Kidney (tissue), 14 donors: ENCODE measurements around the gene PACSIN2. TPM values are rescaled to one million over a fixed set of nuclear protein-coding genes. Genes with fewer than 3 reads are reported as not detected.

ENCODE experiments used
- DNase-seq, 5 donors: peaks; one replicate each; pipeline ENCODE4 v3.0.0-alpha.2; 2013 to 2020
- FAIRE-seq: peaks from 2 replicates; lab custom pipeline; 2012; peaks lifted over from hg19 to GRCh38; lab: Jason Lieb, UNC
- H3K27ac ChIP-seq, 2 donors: one replicate each; pipeline ENCODE4 v1.7.0; 2013; ENCODE audit warnings: low read depth in 2 of 2, low read length in 2 of 2, inconsistent platforms in 1 of 2
- H3K27me3 ChIP-seq: one replicate; pipeline ENCODE4 v1.7.1; 2013; ENCODE audit warnings: low read length, inconsistent platforms; ENCODE audit not compliant: control insufficient read depth, insufficient read depth
- H3K36me3 ChIP-seq, 3 donors: one replicate each; pipeline versions ENCODE4 v1.7.0 to v1.7.1; 2013; ENCODE audit warnings: low read length in 3 of 3, control low read depth in 1 of 3, inconsistent platforms in 1 of 3; ENCODE audit not compliant: insufficient read depth in 3 of 3, control insufficient read depth in 2 of 3
- H3K4me1 ChIP-seq, 3 donors: one replicate each; pipeline versions ENCODE4 v1.7.0 to v1.7.1; 2013; ENCODE audit warnings: low read length in 3 of 3, inconsistent platforms in 1 of 3, low read depth in 1 of 3; ENCODE audit not compliant: control insufficient read depth in 2 of 3, insufficient read depth in 2 of 3
- H3K4me3 ChIP-seq, 3 donors: one replicate each; pipeline versions ENCODE4 v1.7.0 to v1.8.1; 2013; ENCODE audit warnings: low read length in 3 of 3, control low read depth in 1 of 3, inconsistent platforms in 1 of 3
- H3K9ac ChIP-seq, 3 donors: one replicate each; pipeline versions ENCODE4 v1.7.0 to v1.7.1; 2013; ENCODE audit warnings: low read length in 3 of 3, control low read depth in 1 of 3, inconsistent platforms in 1 of 3
- H3K9me3 ChIP-seq, 3 donors: one replicate each; pipeline versions ENCODE4 v1.7.0 to v1.7.1; 2013; ENCODE audit warnings: low read length in 3 of 3, control low read depth in 1 of 3, inconsistent platforms in 1 of 3; ENCODE audit not compliant: control insufficient read depth in 2 of 3, insufficient read depth in 1 of 3
- intact Hi-C: fragments of 100-400 bp; cut with DNase I; formaldehyde crosslinking; loops from one replicate; pipeline ENCODE4 v1.11.1; 2022
- polyA plus RNA-seq: library from polyadenylated mRNA; stranded (reverse); fragments of 350-450 nt; fragmentation: Illumina TruSeq; extraction: RNeasy Lipid Tissue Mini Kit (QIAGEN cat#74804); gene quantifications from one replicate; pipeline ENCODE4 v1.2.3, GENCODE V29; 2014; ENCODE audit warnings: low read depth, low replicate concordance; ENCODE audit not compliant: insufficient read depth
- total RNA-seq: library from RNA; stranded (reverse); fragmentation: NEBNext Ultra II Directional; extraction: Animal tissue kit (Norgen Biotek cat#: 25700); gene quantifications from one replicate; pipeline ENCODE4 v1.2.1, GENCODE V29; 2021
- TF ChIP-seq, protein P1 (sequence below): IDR thresholded peaks from 3 replicates; pipeline ENCODE4 v1.5.1; 2012; ENCODE audit warnings: mild to moderate bottlenecking, moderate library complexity, borderline replicate concordance; ENCODE audit not compliant: insufficient read depth; ENCODE audit errors: extremely low read depth
- donor health status: control.
- donor health status: control.
- donor health status: control.
- donor health status: control.
- donor health status: control.
- donor health status: DM: yes; HTN: yes; CAD: no.
- donor health status: Normal renal cell carcinoma (clear cell type).

Gene PACSIN2
- total and polyA plus RNA-seq, 2 donors from 2014 or later: 56.3 to 105 TPM

DNA sequence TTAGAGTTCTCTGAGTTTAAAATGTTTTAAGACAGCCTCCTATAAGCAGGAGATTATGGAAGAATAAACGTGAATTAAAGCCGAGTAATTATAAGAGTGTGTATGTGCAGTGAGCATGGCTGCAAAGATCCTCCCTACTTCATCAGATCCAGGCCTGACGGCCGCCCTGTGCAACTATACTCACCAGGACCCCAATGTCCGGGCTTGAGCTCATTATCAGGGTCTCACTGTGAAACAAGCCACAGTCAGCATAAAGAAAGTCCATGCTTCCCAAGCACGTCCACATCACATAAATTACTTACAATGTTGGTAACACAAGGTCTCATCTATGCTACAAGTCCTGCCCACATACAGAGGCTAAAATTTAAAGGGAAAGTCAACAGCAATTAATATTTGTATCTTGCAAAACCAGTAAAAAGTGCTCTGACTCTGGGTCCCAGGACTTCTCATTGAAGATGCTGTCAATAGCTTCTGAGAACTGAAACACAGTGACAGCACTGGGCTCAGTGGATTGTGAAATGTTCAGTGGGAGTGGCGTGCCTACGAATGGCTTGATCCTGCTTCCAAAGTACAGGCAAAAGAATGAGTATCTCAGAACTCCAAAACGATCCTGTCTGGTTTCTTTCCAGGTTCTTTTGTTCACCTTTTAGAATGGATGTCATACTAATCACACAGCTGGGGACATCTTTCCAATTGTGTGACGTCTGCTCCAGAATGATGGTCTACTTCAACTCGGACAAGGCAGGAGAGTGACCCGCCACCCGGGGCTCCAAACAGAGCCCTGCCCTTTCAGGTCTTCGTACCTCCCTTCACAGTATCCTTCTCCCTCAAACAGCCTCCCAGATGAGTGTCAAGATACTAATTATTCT is 85.7 kb downstream of the PACSIN2 start:
- Histone ChIP-seq H3K4me3 (no peak overlapping the region), H3K36me3 (no peaks in the 10 kb centered on the region), H3K9ac (no peak overlapping the region), H3K9me3 (no peaks in the 10 kb centered on the region), H3K4me1 (peaks cover 0 to 37% (median 36%) of the 10 kb centered on the region in 3 donors), H3K27ac (no peak overlapping the region), H3K27me3 (no peaks in the 10 kb centered on the region)
- intact Hi-C loops: no loop called here
- DNase-seq: no peak
- TF ChIP-seq, protein P1, sequence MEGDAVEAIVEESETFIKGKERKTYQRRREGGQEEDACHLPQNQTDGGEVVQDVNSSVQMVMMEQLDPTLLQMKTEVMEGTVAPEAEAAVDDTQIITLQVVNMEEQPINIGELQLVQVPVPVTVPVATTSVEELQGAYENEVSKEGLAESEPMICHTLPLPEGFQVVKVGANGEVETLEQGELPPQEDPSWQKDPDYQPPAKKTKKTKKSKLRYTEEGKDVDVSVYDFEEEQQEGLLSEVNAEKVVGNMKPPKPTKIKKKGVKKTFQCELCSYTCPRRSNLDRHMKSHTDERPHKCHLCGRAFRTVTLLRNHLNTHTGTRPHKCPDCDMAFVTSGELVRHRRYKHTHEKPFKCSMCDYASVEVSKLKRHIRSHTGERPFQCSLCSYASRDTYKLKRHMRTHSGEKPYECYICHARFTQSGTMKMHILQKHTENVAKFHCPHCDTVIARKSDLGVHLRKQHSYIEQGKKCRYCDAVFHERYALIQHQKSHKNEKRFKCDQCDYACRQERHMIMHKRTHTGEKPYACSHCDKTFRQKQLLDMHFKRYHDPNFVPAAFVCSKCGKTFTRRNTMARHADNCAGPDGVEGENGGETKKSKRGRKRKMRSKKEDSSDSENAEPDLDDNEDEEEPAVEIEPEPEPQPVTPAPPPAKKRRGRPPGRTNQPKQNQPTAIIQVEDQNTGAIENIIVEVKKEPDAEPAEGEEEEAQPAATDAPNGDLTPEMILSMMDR: no peak
- FAIRE-seq: no peak

DNA sequence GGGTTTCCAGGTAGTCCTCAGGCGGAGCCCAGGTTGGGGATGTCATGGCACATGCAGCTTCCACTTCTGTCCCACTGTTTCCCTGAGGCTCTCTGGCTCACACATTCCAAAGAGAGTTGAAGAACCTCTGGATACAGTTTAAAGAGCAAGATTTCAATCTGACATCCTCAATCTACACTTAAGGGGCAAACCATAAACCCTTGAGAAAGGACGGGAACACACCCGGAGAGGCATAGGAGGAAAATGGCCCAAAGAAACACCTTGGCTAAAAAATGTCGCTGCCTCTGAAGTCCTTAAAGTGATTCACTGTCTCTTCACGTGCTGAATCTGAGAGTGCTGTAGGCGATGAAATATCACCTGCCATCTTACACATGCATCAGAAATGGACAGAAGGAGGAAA is 87.0 kb downstream of the PACSIN2 start:
- Histone ChIP-seq H3K4me3 (no peak overlapping the region), H3K36me3 (no peaks in the 10 kb centered on the region), H3K9ac (no peak overlapping the region), H3K4me1 (peaks cover 0 to 32% (median 31%) of the 10 kb centered on the region in 3 donors), H3K27me3 (no peaks in the 10 kb centered on the region), H3K27ac (no peak overlapping the region), H3K9me3 (no peaks in the 10 kb centered on the region)
- TF ChIP-seq, protein P1: no peak
- no peak for DNase-seq
- FAIRE-seq: no peak
- intact Hi-C loops: no loop called here

DNA sequence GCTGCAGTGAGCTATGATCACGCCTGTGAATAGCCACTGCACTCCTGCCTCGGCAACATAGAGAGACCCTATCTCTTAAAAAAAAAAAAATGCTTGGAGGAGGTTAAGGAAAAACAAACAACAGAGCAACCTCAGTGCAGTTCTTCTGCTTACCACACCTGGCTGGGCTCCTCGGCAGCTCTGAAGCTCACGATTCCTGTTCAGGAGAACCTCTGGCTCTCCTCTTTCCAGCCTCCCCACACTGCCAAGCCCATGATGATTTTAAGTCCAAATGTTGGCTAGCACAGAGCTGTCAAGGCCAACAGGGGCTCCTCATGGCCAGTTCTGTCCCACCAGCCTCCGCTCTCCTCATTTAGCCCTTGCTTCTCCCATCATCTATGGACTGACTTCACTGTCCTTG is 88.2 kb downstream of the PACSIN2 start:
- H3K27ac ChIP-seq: no peak overlapping the region
- peaks cover 0 to 36% (median 27%) of the 10 kb centered on the region in 3 donors for H3K4me1 ChIP-seq
- H3K4me3 ChIP-seq: no peak overlapping the region
- H3K36me3 ChIP-seq: no peaks in the 10 kb centered on the region
- no peaks in the 10 kb centered on the region for H3K9me3 ChIP-seq
- no peak overlapping the region for H3K9ac ChIP-seq
- no peak for FAIRE-seq
- TF ChIP-seq, protein P1: no peak
- H3K27me3 ChIP-seq: no peaks in the 10 kb centered on the region
- intact Hi-C loops: no loop called here
- no peak for DNase-seq
